NCI-H1930 (cell line): ENCODE data around the gene ARHGAP24.
"Not testable (repeated sequence)": the region's sequence is repeated elsewhere in the genome, so short reads cannot be mapped to it uniquely, and the experiment has no call there.

Source experiments
- DNase-seq, 2 experiments: peaks; one replicate each; lab custom pipeline; 2025; lab: John Stamatoyannopoulos, UW

Gene ARHGAP24

GRCh38 chr4:85956293-85956945, 481.5 kb downstream of the ARHGAP24 start:
- DNase-seq, result no peak

- DNase-seq, result no peak
Measured at GRCh38 chr4:85961887-85962286, 486.9 kb downstream of the ARHGAP24 start.

GRCh38 chr4:85963231-85963630, 488.3 kb downstream of the ARHGAP24 start:
- DNase-seq, result no peak

- no peak for DNase-seq
Measured at GRCh38 chr4:85964298-85964697, 489.3 kb downstream of the ARHGAP24 start.

GRCh38 chr4:85965017-85965416, 490.1 kb downstream of the ARHGAP24 start:
- DNase-seq, result not testable (repeated sequence)

- no peak for DNase-seq
Measured at GRCh38 chr4:85965529-85965928, 490.6 kb downstream of the ARHGAP24 start.

GRCh38 chr4:85966373-85966772, 491.4 kb downstream of the ARHGAP24 start:
- DNase-seq, result no peak

GRCh38 chr4:85967872-85968271, 492.9 kb downstream of the ARHGAP24 start:
- no peak for DNase-seq

GRCh38 chr4:85968945-85969819, 494.2 kb downstream of the ARHGAP24 start:
- DNase-seq, result peak in 1 of 2 experiments; percentile 20

- DNase-seq, result no peak
Measured at GRCh38 chr4:85970535-85970934, 495.6 kb downstream of the ARHGAP24 start.

GRCh38 chr4:85979276-85979675, 504.3 kb downstream of the ARHGAP24 start:
- DNase-seq, result no peak

- no peak for DNase-seq
Measured at GRCh38 chr4:85986266-85986665, 511.3 kb downstream of the ARHGAP24 start.

GRCh38 chr4:85993641-85994040, 518.7 kb downstream of the ARHGAP24 start:
- no peak for DNase-seq

- no peak for DNase-seq
Measured at GRCh38 chr4:85994576-85994975, 519.6 kb downstream of the ARHGAP24 start.

GRCh38 chr4:85995361-85995760, 520.4 kb downstream of the ARHGAP24 start:
- no peak for DNase-seq

- no peak for DNase-seq
Measured at GRCh38 chr4:86001591-86001990, 526.6 kb downstream of the ARHGAP24 start.

- DNase-seq, result no peak
Measured at GRCh38 chr4:86004030-86004429, 529.1 kb downstream of the ARHGAP24 start.

- no peak for DNase-seq
Measured at GRCh38 chr4:86006057-86006456, 531.1 kb downstream of the ARHGAP24 start.

GRCh38 chr4:86007042-86007441, 532.1 kb downstream of the ARHGAP24 start:
- DNase-seq, result no peak

GRCh38 chr4:86011117-86011516, 536.2 kb downstream of the ARHGAP24 start:
- DNase-seq, result no peak

GRCh38 chr4:86013621-86014020, 538.7 kb downstream of the ARHGAP24 start:
- no peak for DNase-seq

- no peak for DNase-seq
Measured at GRCh38 chr4:86014599-86014998, 539.6 kb downstream of the ARHGAP24 start.
